Epidermal melanocyte (primary cell): Measurements from ENCODE around the gene CES5A.
"Not testable (repeated sequence)": the region's sequence is repeated elsewhere in the genome, so short reads cannot be mapped to it uniquely, and the experiment has no call there.

Experiments used
- DNase-seq: peaks from one replicate; pipeline ENCODE4 v3.0.0; 2011; ENCODE audit warnings: low spot score; ENCODE audit not compliant: insufficient read length

Gene CES5A, protein sequence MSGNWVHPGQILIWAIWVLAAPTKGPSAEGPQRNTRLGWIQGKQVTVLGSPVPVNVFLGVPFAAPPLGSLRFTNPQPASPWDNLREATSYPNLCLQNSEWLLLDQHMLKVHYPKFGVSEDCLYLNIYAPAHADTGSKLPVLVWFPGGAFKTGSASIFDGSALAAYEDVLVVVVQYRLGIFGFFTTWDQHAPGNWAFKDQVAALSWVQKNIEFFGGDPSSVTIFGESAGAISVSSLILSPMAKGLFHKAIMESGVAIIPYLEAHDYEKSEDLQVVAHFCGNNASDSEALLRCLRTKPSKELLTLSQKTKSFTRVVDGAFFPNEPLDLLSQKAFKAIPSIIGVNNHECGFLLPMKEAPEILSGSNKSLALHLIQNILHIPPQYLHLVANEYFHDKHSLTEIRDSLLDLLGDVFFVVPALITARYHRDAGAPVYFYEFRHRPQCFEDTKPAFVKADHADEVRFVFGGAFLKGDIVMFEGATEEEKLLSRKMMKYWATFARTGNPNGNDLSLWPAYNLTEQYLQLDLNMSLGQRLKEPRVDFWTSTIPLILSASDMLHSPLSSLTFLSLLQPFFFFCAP

DNA sequence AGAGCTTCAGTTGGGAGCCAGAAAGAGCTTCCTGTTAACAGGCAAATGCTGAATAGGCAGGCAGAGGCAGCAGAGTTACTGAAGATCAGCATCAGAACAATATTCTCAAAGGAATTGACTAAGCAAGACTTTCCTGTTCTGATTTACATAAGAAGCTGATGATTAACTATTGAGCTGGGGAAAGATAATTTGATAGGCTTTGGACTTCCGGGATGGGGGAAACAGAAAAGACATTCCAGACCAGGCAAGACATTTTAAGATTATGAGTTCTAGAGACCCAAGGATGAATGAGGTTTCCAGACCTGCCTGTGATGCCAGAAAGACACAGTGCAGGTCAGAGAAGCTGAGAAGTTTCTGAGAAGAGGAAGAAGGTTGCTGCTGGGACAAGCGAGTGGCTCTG is at the start of gene CES5A:
CES5A (minus strand) TSS at position 101 of the 400 bp plus-strand sequence. CDS start 152 bp downstream, outside the sequence.
- no peak for DNase-seq

DNA sequence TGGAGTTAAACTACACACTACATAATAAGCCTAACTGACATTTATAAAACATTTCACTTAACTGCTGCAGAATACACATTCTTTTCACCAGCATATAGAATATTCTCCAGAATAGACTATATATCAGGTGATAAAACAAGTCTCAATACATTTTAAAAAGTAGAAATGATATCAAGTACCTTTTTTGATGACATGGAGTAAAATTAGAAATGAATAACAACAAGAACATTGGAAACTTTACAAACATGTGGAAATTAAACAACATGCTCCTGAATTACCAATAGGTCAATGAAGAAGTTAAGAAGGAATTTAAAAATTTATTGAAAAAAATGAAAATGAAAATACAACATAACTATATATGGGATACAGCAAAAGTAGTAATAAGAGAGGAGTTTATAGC is 47.5 kb upstream of the CES5A start:
- no peak for DNase-seq

DNA sequence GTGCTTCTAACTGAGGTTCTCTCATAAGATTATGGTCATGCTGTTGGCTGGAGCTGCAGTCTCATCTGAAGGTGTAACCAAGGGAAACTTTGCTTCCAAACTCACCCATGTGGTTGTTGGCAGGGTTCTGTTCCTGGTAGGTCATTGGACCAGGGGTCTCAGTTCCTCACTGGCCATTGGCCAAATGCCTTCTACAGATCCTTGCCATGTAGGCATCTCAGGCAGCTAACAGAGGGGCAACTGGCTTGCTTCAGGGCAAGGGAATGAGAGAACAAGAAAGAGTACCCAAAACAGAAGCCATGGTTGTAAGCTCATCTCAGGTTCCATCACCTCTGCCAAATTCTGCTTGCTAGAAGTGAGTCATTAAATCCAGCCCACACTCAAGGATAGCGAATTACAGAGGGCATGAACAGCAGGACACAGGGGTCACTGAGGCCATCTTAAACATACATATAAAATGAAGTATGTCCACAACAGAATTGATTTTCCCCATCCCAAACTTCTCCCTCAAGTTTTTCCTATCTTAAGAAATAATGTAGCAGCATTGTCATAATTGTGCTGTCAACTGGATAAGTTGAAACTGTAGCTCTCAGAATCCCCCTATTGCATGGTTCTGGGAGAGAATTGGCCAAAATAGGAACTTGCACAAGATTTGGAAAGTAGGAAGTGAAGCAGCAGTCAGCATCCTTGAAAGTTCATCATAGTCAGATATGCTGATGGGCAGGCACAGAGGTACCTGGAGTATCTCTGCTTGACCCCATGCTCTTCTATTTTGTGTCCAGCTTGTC is 42.4 kb upstream of the CES5A start:
- DNase-seq, result no peak

DNA sequence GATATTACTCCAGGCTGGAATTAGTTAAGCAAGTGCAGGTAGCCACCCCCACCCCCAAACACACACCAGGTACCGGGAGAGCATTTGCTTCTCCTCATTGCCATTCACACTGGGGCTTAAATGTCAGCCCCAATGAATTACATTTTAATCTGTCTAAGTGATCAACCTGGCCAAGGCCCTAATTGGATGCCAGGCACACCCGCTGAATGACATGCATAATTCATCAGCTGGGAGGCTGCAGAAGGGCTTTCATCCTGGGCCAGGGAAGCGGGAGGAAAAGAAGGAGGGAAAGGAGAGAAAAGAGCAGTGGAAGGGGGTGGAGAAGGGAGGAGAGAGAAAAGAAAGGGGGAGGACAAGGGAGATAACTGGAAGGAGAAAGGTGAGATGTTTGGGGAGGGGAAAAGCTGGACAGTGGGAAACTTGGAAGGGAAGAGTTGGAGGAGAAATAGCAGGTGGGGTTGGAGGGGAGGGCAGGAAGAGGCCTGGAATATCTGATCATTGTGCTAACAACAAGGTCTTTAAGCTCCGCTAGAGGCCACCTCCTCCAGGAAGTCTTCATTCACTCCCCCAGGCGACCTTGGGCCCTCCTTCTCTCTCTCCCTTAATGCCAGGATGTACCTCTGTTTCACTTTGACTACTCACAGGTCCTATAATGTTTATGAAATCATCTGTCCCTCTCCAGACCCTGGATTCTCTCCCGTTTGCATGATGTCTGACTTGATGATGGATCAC is 40.1 kb upstream of the CES5A start:
- DNase-seq, result no peak

DNA sequence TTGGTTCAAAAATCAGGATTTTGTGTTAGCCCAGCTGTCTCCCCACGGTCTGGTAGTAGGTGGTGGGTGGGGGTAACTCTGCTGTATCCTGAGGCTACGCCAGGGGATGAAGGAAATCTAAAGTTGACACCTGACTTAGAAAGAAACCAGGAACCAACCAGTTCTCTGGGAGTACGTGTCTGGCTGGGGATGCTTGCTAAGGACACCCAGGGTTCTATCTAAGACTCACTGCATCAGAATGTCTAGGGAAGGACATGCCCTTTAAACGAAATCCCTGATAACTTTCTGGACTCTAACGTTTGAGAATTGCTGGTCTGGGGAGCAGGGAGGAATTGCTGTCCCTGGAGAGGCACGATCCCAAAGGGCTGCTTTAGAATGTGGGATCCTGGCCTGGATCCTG is 39.2 kb upstream of the CES5A start:
- DNase-seq, result no peak

DNA sequence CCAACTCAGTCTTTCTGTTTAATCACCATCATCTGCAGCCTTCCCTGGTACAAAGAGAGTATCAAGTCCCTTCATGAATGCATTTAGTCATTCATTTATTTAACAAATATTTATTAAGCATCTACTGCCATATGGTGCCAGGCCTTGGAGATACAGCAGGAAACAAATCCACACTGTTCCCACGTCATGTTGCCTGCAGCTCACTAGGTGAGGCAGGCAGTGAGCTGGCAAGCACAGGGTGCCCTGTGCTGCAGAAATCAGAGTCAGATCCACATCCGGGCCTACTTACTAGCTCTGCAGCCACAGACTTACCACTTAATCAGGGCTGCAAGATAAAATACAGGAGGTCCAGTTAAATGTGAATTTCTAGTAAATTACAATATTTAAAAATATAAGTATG is 38.5 kb upstream of the CES5A start:
- DNase-seq, result no peak

DNA sequence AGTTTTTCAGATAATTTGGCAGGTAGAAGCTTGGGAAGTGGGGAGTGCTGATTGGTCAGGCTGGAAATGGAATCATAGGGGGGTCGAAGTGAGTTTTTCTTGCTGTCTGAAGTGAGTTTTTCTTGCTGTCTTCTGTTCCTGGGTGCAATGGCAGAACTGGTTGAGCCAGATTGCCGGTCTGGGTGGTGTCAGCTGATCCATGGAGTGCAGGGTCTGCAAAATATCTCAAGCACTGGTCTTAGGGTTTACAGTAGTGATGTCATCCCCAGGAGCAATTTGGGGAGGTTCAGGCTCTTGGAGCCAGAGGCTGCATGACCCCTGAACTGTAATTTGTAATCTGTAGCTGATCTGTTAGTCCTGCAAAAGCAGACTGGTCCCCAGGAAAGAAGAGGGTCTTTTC is 37.9 kb upstream of the CES5A start:
- not testable (repeated sequence) for DNase-seq

DNA sequence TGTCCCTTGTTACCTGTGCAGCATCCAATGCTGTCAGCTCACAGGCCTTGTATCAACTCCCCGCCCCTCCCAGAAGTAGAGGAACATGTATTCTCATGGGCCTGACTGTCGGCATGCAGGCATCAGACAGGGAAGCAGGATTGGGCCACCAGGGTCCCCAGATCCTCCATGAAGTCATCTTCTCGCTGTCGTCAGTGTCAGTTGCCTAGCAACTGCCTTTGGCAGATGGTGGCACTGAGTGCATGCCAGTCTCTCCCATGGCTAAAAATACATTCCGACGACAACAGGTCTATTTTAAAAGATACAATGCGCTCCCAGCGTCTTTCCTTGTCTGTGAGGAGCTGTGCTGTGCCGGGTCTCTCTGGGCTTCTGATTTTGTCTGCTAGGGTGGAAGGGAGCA is 36.8 kb upstream of the CES5A start:
- DNase-seq, result no peak

DNA sequence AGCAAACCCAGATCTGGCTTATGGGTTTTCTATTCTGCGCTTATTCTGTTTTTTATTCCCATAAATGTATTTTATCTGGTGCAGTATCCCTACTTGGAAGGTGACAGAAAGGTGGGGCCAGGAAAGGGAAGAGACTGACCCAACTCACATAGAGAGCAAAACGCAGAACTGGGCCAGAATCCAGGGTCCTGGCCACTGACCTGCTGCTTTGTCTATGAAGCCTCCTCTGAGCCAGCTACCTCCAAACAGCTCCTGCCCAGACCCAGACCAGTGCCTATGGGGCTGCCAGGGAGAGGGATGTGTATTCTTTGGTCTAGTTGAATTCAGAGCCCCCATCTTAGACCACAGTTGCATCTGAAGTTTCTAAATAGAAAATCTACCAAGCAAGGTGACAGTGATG is 36.4 kb upstream of the CES5A start:
- DNase-seq, result no peak

DNA sequence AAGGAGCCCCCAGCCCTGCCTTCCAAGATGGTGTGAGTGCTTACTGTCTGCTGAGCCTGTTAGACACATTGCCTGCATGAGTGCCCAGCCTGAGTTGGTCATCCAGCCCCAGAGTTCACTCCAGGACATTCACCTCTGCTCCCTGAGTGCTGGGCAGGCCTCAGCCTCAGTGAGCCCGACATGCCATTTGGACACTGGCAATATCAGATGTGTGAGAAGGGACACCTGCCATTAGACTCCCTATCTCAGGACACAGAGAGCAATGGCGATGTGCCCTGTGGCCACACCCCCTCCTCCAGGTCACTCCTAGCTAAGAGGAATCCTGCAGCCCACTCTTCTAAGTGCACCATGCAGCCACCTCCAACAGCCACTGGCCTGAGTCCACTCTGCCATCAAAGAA is 34.7 kb upstream of the CES5A start:
- no peak for DNase-seq

DNA sequence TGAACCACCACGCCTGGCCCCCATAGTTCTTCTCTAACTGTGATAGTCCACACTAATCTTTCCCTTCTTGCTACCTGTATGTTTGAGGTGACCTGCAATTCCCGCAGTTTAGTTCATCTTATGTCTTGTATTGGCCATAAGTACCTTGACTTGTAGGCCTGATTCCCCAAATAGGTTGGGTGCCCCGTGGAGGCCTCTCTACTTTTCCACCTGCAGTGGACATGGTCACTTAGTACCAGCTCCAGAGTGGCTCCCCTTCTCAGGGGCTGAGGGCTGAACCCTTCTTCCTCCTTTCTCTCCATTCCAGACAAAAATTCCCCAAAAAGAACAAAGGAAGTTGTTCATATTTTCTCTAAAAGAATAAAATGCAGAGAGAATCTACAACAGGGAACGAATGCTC is 33.5 kb upstream of the CES5A start:
- DNase-seq, result no peak

DNA sequence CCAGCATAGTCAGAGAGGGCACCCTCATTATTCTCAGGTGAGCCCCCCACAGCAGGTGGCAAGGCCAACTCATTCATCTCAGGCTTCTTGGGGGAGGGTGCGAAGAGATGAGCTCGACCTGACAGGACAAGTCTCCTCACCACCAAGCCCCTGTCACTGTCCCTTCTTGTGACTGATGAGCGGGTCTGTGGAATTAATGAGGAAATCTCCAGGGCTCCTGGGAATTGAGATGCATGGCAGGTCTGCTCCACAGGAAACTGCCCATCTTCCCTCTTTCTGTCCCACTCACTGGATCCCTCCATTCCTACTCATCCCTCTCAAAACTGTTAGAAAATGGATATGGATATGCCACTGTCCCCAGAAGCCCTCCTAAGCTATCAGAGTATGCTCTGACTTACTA is 32.5 kb upstream of the CES5A start:
- no peak for DNase-seq

DNA sequence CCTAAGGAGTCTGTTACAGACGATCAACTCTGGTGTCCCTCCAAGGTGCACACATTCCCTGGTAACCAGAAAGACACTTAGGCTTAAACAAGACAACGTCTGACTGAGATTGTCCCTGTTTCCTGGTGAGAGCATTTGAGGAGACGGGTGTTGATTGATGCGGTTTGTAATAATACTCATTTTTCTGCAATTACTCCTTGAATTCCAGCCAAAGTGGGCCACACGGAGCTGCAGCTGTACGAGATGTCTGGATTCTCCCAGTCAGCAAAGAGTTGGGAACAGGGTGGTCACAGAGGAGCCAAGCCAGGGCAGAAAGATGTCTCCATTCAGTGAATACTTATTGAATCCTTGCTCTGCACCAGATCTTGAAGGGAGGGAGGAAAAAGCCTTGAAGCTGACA is 30.9 kb upstream of the CES5A start:
- DNase-seq, result no peak

DNA sequence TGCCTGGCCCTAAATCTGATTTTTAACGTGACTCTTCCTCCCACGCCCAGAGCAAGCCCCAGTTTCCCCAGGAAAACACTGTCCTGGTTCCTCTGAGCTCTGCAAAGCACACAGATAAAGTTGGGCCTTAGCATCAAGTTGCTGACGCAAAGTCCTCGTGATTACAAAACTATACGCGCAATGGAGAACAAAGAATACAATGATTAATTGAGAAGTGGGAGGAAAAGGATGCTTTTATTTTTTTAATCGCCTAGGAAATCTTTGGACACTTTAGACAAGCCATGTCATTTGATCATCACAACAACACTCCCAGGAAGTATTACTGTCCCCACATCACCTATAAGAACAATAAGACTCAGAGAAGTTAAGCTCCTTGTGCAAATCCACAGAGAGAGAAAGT is 30.5 kb upstream of the CES5A start:
- no peak for DNase-seq

DNA sequence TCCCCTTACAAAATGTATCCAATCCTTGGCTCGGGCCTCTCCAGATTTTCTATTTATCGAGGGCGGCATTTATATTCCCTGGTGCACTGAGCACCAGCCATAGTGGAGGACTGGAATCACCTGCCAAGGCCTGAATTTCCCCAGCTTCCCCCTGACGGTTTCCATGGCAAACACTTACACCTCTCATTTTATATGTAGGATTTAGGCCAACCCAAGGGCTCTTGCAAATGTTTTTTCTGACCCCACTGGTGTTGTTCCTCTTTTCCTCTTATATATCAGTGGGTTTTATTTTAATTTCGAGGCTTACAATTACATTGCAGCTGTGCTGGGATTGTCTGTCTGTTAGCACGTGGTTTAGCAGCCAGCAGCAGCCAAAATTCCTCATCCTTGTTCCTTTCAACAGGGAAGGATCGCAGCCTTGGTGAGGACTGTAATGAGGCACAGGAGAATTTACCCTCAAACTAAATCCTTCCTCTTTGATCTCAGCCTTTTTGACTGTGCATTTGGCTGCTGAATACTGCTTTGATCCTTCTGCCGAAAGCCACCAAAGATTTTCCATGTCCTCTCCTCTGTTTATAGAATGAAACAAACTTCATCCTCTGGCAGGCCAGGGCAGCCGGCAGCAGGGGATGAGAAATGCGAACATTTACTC is 26.5 kb upstream of the CES5A start:
- DNase-seq, result no peak

DNA sequence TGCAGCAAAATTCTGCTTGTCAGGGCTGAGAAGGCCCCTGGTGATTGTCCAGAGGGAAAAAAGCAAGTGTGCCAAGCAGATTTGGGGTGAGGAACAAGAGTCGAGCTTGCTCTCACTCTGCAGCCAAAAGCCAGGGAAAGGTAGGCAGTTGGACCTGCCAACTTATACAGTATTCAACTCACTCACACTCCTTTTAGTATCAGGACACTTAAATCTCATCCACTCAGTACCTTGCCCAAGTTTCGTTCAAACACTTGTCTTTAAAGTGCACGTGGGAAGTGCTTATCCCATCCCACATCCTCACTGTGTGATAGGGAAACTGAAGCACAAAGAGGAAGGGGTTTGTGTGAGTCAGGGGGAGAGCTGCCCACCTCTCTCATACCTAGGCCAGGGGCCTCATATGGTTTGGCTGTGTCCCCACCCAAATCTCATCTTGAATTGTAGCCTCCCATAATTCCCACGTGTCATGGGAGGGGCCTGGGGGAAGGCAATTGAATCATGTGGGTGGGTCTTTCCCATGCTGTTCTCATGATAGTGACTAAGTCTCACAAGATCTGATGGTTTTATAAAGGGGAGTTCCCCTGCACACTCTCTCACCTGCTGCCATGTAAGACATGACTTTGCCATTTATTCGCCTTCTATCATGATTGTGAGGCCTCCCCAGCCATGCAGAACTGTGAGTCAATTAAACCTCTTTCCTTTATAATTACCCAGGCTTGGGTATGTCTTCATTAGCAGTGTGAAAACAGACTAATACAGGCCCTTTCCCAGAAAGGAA is 25.6 kb upstream of the CES5A start:
- DNase-seq, result no peak

DNA sequence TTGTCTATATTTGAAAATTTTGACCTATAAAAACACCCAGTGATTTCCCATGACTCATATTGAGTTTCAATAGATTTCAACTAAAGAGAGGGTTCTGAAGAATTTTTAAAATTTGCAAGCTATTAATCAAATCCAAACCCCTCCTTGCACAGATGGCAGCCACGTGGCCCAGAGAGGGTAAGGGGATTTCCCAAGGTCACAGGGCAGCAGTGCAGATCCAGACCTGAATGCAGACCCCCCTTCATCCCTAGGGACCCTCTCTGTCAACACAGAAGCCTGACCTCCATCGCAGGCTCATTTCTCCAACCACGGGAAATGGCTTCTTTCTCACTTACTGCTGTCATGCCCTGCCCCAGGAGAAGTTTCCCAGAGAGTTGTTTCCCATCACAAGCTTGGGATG is 24.7 kb upstream of the CES5A start:
- no peak for DNase-seq

DNA sequence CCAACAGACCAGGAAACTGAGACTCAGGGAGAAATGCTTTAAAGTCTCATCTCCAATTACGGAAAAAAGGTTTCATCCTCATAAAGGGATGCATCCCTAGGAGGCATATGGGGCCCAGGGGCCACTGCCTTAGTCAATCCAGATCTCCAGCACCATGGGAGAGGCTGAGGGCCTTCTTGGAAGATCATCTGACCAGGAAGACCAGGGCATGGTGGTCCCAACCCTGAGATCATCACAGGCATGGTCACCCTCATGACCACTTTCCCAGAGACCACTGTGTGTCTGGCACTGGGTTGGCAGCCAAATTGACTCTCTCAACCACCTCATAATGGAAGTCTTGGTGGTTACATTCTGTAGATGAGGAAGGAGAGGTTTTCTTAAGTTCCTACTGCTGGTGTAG is 23.4 kb upstream of the CES5A start:
- DNase-seq, result no peak

DNA sequence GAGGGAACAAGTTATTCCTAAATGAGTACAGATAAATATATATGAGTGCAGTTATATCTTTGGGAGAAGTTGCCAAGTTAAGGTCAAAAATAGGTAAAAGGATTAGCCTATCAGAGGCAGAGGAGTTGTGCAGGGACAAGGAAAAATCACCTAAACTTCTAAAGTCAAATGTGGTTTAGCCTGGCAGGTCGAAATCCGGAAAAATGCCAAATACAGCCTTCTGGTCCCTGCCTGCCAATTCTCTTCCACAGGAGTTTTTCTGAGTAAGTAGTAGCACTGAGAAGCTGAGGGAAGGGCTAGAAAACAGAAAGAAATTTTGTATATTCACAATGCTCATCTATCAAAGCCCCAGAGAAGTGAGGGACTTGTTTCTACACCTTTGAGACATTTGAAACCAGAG is 17.6 kb upstream of the CES5A start:
- DNase-seq, result no peak

DNA sequence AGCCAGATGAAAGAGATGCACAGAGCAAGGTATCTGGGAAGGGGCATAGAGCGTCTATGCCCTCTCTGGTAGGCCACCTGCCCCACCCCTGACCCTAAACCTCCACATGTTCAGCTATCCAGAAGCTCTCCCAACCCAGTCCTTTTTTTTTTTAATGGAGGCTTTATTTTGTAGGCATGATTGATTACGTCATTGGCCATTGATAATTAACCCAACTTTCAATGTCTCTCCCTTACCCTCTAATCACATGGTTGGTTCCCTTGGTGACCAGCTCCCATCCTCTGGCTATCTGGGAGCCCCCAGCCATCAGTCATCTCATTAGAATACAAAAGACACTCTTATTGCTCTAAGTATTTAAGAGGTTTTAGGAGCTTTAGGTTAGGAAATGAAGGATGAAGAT is 14.3 kb upstream of the CES5A start:
- DNase-seq, result no peak

DNA sequence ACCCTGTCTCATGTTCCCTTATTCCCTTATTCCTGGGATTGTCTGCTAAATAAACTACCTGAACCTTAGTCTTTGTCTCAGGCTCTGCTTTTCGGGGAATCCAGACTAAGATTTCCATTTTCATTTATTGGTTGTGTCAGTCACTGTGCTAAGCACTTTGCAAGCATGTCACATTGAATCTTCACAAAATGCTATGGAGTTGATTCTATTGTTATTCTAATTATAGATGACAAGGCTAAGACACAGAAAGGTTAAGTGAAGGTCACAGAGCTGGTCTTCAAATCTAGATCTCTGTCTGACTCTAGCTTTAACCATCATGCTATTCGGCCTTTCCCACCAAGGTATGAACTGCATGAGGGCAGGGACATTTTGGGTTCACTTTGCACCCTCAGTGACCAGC is 13.4 kb upstream of the CES5A start:
- no peak for DNase-seq
